Fibroblast of mammary gland (primary cell): ENCODE results near the gene FGF9.

Source experiments
- DNase-seq: peaks from one replicate; pipeline ENCODE4 v3.0.0-alpha.2; 2010; ENCODE audit warnings: low read depth
- H3K4me3 ChIP-seq: 2 replicates; pipeline ENCODE4 v1.5.1; 2011; ENCODE audit warnings: low read depth, mild to moderate bottlenecking, low read length, moderate library complexity; ENCODE audit not compliant: control insufficient read depth
- TF ChIP-seq, protein P1 (sequence below): conservative IDR thresholded peaks from 2 replicates; pipeline ENCODE4 v1.5.1; 2011; ENCODE audit warnings: low read depth, low read length, inconsistent platforms; ENCODE audit not compliant: control insufficient read depth, insufficient read depth

FGF9 gene

GRCh38 chr13:21739771-21740170 lies 68.9 kb downstream of the FGF9 start:
- no peak overlapping the region for H3K4me3 ChIP-seq
- no peak for DNase-seq
- TF ChIP-seq, protein P1, sequence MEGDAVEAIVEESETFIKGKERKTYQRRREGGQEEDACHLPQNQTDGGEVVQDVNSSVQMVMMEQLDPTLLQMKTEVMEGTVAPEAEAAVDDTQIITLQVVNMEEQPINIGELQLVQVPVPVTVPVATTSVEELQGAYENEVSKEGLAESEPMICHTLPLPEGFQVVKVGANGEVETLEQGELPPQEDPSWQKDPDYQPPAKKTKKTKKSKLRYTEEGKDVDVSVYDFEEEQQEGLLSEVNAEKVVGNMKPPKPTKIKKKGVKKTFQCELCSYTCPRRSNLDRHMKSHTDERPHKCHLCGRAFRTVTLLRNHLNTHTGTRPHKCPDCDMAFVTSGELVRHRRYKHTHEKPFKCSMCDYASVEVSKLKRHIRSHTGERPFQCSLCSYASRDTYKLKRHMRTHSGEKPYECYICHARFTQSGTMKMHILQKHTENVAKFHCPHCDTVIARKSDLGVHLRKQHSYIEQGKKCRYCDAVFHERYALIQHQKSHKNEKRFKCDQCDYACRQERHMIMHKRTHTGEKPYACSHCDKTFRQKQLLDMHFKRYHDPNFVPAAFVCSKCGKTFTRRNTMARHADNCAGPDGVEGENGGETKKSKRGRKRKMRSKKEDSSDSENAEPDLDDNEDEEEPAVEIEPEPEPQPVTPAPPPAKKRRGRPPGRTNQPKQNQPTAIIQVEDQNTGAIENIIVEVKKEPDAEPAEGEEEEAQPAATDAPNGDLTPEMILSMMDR, result no peak

DNA sequence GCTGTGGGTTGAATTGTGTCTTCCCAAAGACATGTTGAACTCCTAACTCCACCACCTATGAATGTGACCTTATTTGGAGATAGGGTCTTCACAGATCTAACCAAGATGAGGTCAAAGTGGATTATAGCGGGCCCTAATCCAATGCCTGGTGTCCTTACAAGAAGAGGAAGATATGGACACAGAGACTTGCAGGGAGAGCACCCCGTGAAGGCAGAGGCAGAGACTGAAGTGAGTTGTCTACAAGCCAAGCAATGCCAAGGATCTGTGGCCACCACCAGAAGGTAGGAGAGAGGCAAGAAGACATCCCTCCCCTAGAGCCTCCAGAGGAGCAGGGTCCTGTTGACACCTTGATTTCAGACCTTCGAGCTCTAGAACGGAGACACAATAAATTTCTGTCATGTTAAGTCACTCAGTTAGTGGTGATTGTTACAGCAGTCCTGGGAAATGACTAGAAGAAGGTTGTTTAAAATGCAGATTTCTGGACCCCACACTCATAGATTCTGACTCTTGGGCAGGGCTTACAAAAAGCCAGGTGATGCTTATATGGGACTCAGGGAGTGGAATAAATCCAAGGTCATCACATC lies 70.6 kb downstream of the FGF9 start:
- H3K4me3 ChIP-seq, result no peak overlapping the region
- no peak for DNase-seq
- TF ChIP-seq, protein P1, result no peak

- no peak for DNase-seq
- TF ChIP-seq, protein P1, result no peak
- H3K4me3 ChIP-seq, result no peak overlapping the region
Observed at GRCh38 chr13:21742096-21742495, 71.2 kb downstream of the FGF9 start.

- no peak overlapping the region for H3K4me3 ChIP-seq
- TF ChIP-seq, protein P1, result no peak
- DNase-seq, result no peak
Observed at GRCh38 chr13:21744149-21744548, 73.3 kb downstream of the FGF9 start.

DNA sequence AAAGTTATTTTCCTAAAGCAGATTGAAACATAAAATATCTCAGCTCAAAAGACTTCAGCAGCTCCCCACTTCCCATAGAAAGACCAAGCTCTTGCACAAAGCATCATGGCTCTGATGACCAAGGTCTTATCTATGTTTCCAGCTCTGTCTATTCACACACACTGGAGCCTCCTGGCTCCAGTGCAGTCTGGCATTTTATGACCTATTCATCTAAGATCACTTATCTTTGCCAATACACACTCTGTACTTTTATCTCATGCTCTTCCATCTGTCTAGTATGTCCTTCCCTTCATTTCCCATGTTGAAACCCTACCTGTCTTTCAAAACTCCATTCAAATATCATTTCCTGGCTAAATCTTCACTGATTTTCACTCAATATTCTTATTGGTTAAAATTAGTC lies 74.4 kb downstream of the FGF9 start:
- no peak for DNase-seq
- no peak overlapping the region for H3K4me3 ChIP-seq
- TF ChIP-seq, protein P1, result no peak

GRCh38 chr13:21747456-21747855 lies 76.6 kb downstream of the FGF9 start:
- TF ChIP-seq, protein P1, result no peak
- no peak for DNase-seq
- H3K4me3 ChIP-seq, result no peak overlapping the region

DNA sequence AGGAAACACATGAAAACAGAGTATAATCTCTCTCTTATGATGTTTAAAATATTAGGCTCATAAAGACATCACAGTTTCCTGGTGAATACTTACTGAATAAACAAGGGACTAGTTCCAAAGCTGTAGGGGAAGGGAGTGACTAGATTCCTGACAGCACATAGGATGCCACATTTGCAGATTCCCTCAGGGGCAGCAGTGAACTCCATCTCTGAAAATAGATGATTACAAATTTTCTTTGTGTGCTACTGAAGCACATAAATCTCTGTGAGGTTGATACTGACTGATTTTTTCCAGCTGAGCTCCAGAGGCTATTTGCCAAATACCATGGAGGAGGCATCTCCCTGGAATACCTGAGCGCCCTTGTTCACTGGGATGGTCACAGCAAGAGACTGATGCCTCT lies 77.3 kb downstream of the FGF9 start:
- no peak overlapping the region for H3K4me3 ChIP-seq

More for the DNA sequence above, 77.3 kb downstream of the FGF9 start:
- DNase-seq, result no peak
- TF ChIP-seq, protein P1, result no peak
